HepG2 (cell line): ENCODE measurements around the gene CALCA.

Experiments used
- CTCF ChIP-seq: sonication (generic); formaldehyde crosslinking; IDR thresholded peaks from 2 replicates; pipeline ENCODE4 v1.5.0; 2020; ENCODE audit warnings: mild to moderate bottlenecking, missing genetic modification reagents, moderate library complexity
- MIXL1 ChIP-seq: IDR thresholded peaks from 2 replicates; pipeline ENCODE4 v1.6.1; 2016
- MXI1 ChIP-seq: IDR thresholded peaks from 3 replicates; pipeline ENCODE4 v1.6.1; 2012; ENCODE audit warnings: low read depth, low read length, inconsistent platforms, borderline replicate concordance
- TSC22D2 ChIP-seq: sonication (generic); formaldehyde crosslinking; IDR thresholded peaks from 2 replicates; pipeline ENCODE4 v1.5.1; 2020; ENCODE audit warnings: missing genetic modification reagents, mild to moderate bottlenecking, borderline replicate concordance

DNA sequence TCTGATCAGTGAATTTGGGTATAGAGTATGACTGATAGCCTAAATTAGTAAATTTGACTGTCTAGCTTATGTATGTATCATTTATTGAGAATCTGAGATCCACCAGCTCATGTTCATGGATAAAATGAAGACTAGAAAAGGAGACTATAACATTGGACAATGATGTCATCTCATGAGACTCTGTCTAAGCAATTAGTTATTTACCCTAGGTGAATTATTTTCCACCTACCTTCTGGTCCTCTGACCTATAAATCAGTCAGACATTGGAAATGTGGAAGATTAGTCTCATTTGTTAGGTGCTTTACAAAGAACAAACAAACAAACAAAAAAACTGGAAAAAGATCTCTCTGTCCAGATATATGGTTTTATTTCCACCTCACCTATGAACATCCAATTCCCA lies 38.7 kb upstream of the CALCA start:
- TF ChIP-seq MXI1 (no peak), CTCF (CRISPR knock-in tag) (no peak), MIXL1 (CRISPR knock-in tag) (no peak), TSC22D2 (no peak)
